PC-3 (cell line): ENCODE results near the gene CENPB. TPM values are rescaled to one million over a fixed set of nuclear protein-coding genes. Genes with fewer than 3 reads are reported as not detected.

Experiments used
- ATAC-seq: fragments of 200-7000 bp; cut with Tn5 transposase; 2 replicates; pipeline ENCODE4 v1.9.1; 2020; ENCODE audit warnings: mild to moderate bottlenecking, moderate library complexity
- BruUV-seq: library from RNA; stranded (reverse); fragments of 400-500 nt; replicated peaks from 2 replicates; lab custom pipeline; 2021; lab: Mats Ljungman, UMichigan
- CTCF ChIA-PET: fragments of 300-600 bp; sonication (Branson Sonifier 250); formaldehyde crosslinking; loops from one replicate; lab custom pipeline; 2022; ENCODE audit warnings: antibody characterized with exemption; lab: Charles Lee
- POLR2A ChIA-PET: fragments of 300-600 bp; sonication (Branson Sonifier 250); formaldehyde crosslinking; loops from one replicate; lab custom pipeline; 2022; ENCODE audit warnings: antibody characterized with exemption; ENCODE audit not compliant: unreplicated experiment; lab: Charles Lee
- DNase-seq: peaks from one replicate; pipeline ENCODE4 v3.0.0-alpha.2; 2015
- H2AFZ ChIP-seq: fragments of 300-600 bp; sonication (generic); 2 replicates; pipeline ENCODE4 v1.6.0; 2016; ENCODE audit warnings: antibody characterized with exemption, low read length
- H3F3A ChIP-seq: fragments of 300-600 bp; sonication (generic); one replicate; pipeline ENCODE4 v1.6.0; 2017; ENCODE audit warnings: antibody characterized with exemption, low read length, control low read depth, mild to moderate bottlenecking; ENCODE audit not compliant: unreplicated experiment
- H3K27ac ChIP-seq: fragments of 300-600 bp; sonication (generic); 2 replicates; pipeline ENCODE4 v1.5.1; 2016; ENCODE audit warnings: mild to moderate bottlenecking, low read length
- H3K27me3 ChIP-seq: fragments of 300-600 bp; sonication (generic); 2 replicates; pipeline ENCODE4 v1.6.1; 2016; ENCODE audit warnings: low read length, mixed read lengths
- H3K36me3 ChIP-seq: fragments of 300-600 bp; sonication (generic); 2 replicates; pipeline ENCODE4 v1.6.1; 2016; ENCODE audit warnings: low read depth, mixed run types, low read length, mixed read lengths
- H3K4me1 ChIP-seq: fragments of 300-600 bp; sonication (generic); 2 replicates; pipeline ENCODE4 v1.5.1; 2016; ENCODE audit warnings: low read length; ENCODE audit not compliant: insufficient read depth
- H3K4me2 ChIP-seq: fragments of 300-600 bp; sonication (generic); 2 replicates; pipeline ENCODE4 v1.6.0; 2016; ENCODE audit warnings: low read length
- H3K4me3 ChIP-seq: fragments of 300-600 bp; sonication (generic); 2 replicates; pipeline ENCODE4 v1.5.1; 2016; ENCODE audit warnings: mild to moderate bottlenecking, low read length, mixed read lengths
- H3K79me2 ChIP-seq: fragments of 300-600 bp; sonication (generic); 2 replicates; pipeline ENCODE4 v1.6.1; 2017; ENCODE audit warnings: low read length, mixed read lengths
- H3K9ac ChIP-seq: fragments of 300-600 bp; sonication (generic); 2 replicates; pipeline ENCODE4 v1.6.0; 2016; ENCODE audit warnings: mild to moderate bottlenecking, low read length
- H3K9me2 ChIP-seq: fragments of 300-600 bp; sonication (generic); replicated peaks from 2 replicates; pipeline ENCODE4 v1.6.1; 2016; ENCODE audit warnings: mixed run types, low read length, mixed read lengths
- H3K9me3 ChIP-seq: fragments of 300-600 bp; sonication (generic); 2 replicates; pipeline ENCODE4 v1.6.1; 2016; ENCODE audit warnings: low read length, mixed read lengths
- H4K20me1 ChIP-seq: fragments of 300-600 bp; sonication (generic); 2 replicates; pipeline ENCODE4 v1.6.1; 2016; ENCODE audit warnings: low read length, mixed read lengths
- CTCF ChIP-seq: fragments of 300-600 bp; sonication (generic); conservative IDR thresholded peaks from 2 replicates; pipeline ENCODE4 v1.5.1; 2017; ENCODE audit warnings: antibody characterized with exemption, low read depth, mild to moderate bottlenecking, low read length
- EZH2 ChIP-seq: fragments of 300-600 bp; sonication (generic); IDR thresholded peaks from one replicate; pipeline ENCODE4 v1.6.1; 2017; ENCODE audit warnings: antibody characterized with exemption, mild to moderate bottlenecking, low read length; ENCODE audit not compliant: unreplicated experiment
- EZH2phosphoT487 ChIP-seq: fragments of 300-600 bp; sonication (generic); IDR thresholded peaks from 2 replicates; pipeline ENCODE4 v1.6.1; 2018; ENCODE audit warnings: mild to moderate bottlenecking, antibody characterized with exemption, low read length, borderline replicate concordance
- intact Hi-C: fragments of 100-400 bp; cut with micrococcal nuclease; formaldehyde crosslinking; loops from 2 replicates; pipeline ENCODE4 v1.9.0; 2023
- total RNA-seq: library from RNA; depleted of rRNA; stranded (reverse); fragments of >200 nt; gene quantifications from 2 replicates; pipeline ENCODE4 v1.2.3, GENCODE V29; 2014

CENPB gene
- total RNA-seq, 1 experiment from 2014 or later = 213 TPM

- BruUV-seq = no TSS peak
- DNase-seq (no peak), ATAC-seq (no peak)
- Histone ChIP-seq H3K9me2 (no peaks in the 10 kb centered on the region), H3K9ac (no peak overlapping the region), H3K27ac (no peak overlapping the region), H3F3A (peaks cover 12% of the 10 kb centered on the region), H3K4me3 (peak overlapping the region; percentile 12; the same call in 1 of the 2 replicates), H3K4me2 (peak overlapping the region; percentile 98), H3K27me3 (no peaks in the 10 kb centered on the region), H3K79me2 (peaks cover 40% of the 10 kb centered on the region), H4K20me1 (peaks cover 28% of the 10 kb centered on the region), H2AFZ (no peak overlapping the region), H3K36me3 (0 out of 2 replicates have a peak, but pooled peaks cover 3% of the 10 kb centered on the region), H3K9me3 (no peaks in the 10 kb centered on the region), H3K4me1 (peaks cover 39% of the 10 kb centered on the region)
- intact Hi-C loops = no loop called here
- ChIA-PET POLR2A (no interaction called here), CTCF (interaction anchor here (0.6 kb wide), 1 partner anchor 28 kb away, joined by 3 read pairs; no protein-coding TSS in a partner anchor)
- TF ChIP-seq CTCF (0 out of 2 replicates have a peak, but pooled peaks have one; percentile 1), EZH2phosphoT487 (no peak), EZH2 (no peak)
These were observed 2.9 kb downstream of the CENPB start for GRCh38 chr20:3783511-3784195.

- H3F3A ChIP-seq = peaks cover 12% of the 10 kb centered on the region
- BruUV-seq = no TSS peak
- no peaks in the 10 kb centered on the region for H3K27me3 ChIP-seq
- H3K4me3 ChIP-seq = 0 out of 2 replicates have a peak overlapping the region, but pooled peaks have one; percentile 12
- H3K9me2 ChIP-seq = no peaks in the 10 kb centered on the region
- no peak overlapping the region for H2AFZ ChIP-seq
- peaks cover 40% of the 10 kb centered on the region for H3K79me2 ChIP-seq
- intact Hi-C loops = no loop called here
- ATAC-seq (no peak), DNase-seq (peak; percentile 39)
- peak overlapping the region; percentile 98 for H3K4me2 ChIP-seq
- H3K9ac ChIP-seq = no peak overlapping the region
- no peaks in the 10 kb centered on the region for H3K9me3 ChIP-seq
- H3K4me1 ChIP-seq = peaks cover 34% of the 10 kb centered on the region
- POLR2A ChIA-PET = no interaction called here
- H4K20me1 ChIP-seq = peaks cover 28% of the 10 kb centered on the region
- TF ChIP-seq EZH2phosphoT487 (no peak), CTCF (no peak), EZH2 (no peak)
- CTCF ChIA-PET = no interaction called here
- H3K36me3 ChIP-seq = 0 out of 2 replicates have a peak, but pooled peaks cover 3% of the 10 kb centered on the region
- no peak overlapping the region for H3K27ac ChIP-seq
These were observed 3.5 kb downstream of the CENPB start for GRCh38 chr20:3783068-3783489.

GRCh38 chr20:3782597-3782996 lies 3.9 kb downstream of the CENPB start:
- H3K4me1 ChIP-seq = peaks cover 32% of the 10 kb centered on the region
- H3K79me2 ChIP-seq = peaks cover 40% of the 10 kb centered on the region
- DNase-seq (no peak), ATAC-seq (no peak)
- POLR2A ChIA-PET = no interaction called here
- TF ChIP-seq EZH2 (no peak), EZH2phosphoT487 (no peak), CTCF (no peak)
- peaks cover 12% of the 10 kb centered on the region for H3F3A ChIP-seq
- no peaks in the 10 kb centered on the region for H3K27me3 ChIP-seq
- no TSS peak for BruUV-seq
- peaks cover 28% of the 10 kb centered on the region for H4K20me1 ChIP-seq
- no peaks in the 10 kb centered on the region for H3K9me2 ChIP-seq
- peak overlapping the region; percentile 98; the same call in 1 of the 2 replicates for H3K4me2 ChIP-seq
- intact Hi-C loops = no loop called here
- H3K4me3 ChIP-seq = no peak overlapping the region
- H2AFZ ChIP-seq = no peak overlapping the region
- CTCF ChIA-PET = no interaction called here
- H3K27ac ChIP-seq = no peak overlapping the region
- no peak overlapping the region for H3K9ac ChIP-seq
- H3K36me3 ChIP-seq = 0 out of 2 replicates have a peak, but pooled peaks cover 3% of the 10 kb centered on the region
- no peaks in the 10 kb centered on the region for H3K9me3 ChIP-seq
